GM12878 (cell line): ENCODE data around the gene GRM7. TPM values are rescaled to one million over a fixed set of nuclear protein-coding genes. Genes with fewer than 3 reads are reported as not detected.

Source experiments
- ATAC-seq: fragments of 200-7000 bp; cut with Tn5 transposase; 3 replicates; pipeline ENCODE4 v1.9.1; 2020; ENCODE audit warnings: mild to moderate bottlenecking, moderate library complexity
- BruUV-seq: library from RNA; stranded (reverse); fragments of 400-500 nt; replicated peaks from 2 replicates; lab custom pipeline; 2021; lab: Mats Ljungman, UMichigan
- CTCF ChIA-PET: fragments of 300-600 bp; sonication (Branson Sonifier 250); formaldehyde crosslinking; extraction: SDS; loops from one replicate; lab custom pipeline; 2021; ENCODE audit warnings: inconsistent platforms; lab: Yijun Ruan, JAX
- POLR2A ChIA-PET: fragments of 350-600 bp; formaldehyde crosslinking; extraction: SDS; loops from one replicate; lab custom pipeline; 2021; ENCODE audit warnings: inconsistent platforms; lab: Charles Lee
- RAD21 ChIA-PET: fragments of 300-600 bp; sonication (Branson Sonifier 250); formaldehyde crosslinking; loops from one replicate; lab custom pipeline; 2023; ENCODE audit warnings: antibody characterized with exemption; ENCODE audit not compliant: unreplicated experiment; lab: Charles Lee
- SMC1A ChIA-PET: fragments of 300-600 bp; sonication (Branson Sonifier 250); formaldehyde crosslinking; loops from one replicate; lab custom pipeline; 2023; ENCODE audit not compliant: unreplicated experiment, uncharacterized antibody; lab: Charles Lee
- DNase-seq: peaks from one replicate; pipeline ENCODE4 v3.0.0-alpha.2; 2011; ENCODE audit warnings: low read depth, low spot score
- FAIRE-seq: peaks from 3 replicates; lab custom pipeline; 2011; peaks lifted over from hg19 to GRCh38; lab: Jason Lieb, UNC
- H2AFZ ChIP-seq: 2 replicates; pipeline ENCODE4 v1.6.0; 2011; ENCODE audit warnings: low read depth, low read length, control low read depth; ENCODE audit not compliant: control insufficient read depth
- H3K27ac ChIP-seq: 2 replicates; pipeline ENCODE4 v1.5.1; 2011; ENCODE audit warnings: control low read depth; ENCODE audit not compliant: control insufficient read depth, insufficient read depth
- H3K27me3 ChIP-seq, 2 experiments: replicated peaks in 1 of 2; 2 replicates each; pipeline versions ENCODE4 v1.6.0 to v1.6.1; 2011; ENCODE audit warnings: low read length in 1 of 2; ENCODE audit not compliant: control insufficient read depth in 2 of 2, insufficient read depth in 2 of 2
- H3K36me3 ChIP-seq, 2 experiments: 2 replicates each; pipeline ENCODE4 v1.5.1; 2011; ENCODE audit warnings: low read length in 1 of 2; ENCODE audit not compliant: control insufficient read depth in 2 of 2, insufficient read depth in 2 of 2
- H3K4me1 ChIP-seq: 2 replicates; pipeline ENCODE4 v1.6.1; 2011; ENCODE audit warnings: mild to moderate bottlenecking, low read length, moderate library complexity, mixed read lengths; ENCODE audit not compliant: control insufficient read depth, insufficient read depth
- H3K4me2 ChIP-seq: 2 replicates; pipeline ENCODE4 v1.6.0; 2011; ENCODE audit warnings: control low read depth; ENCODE audit not compliant: control insufficient read depth, insufficient read depth
- H3K4me3 ChIP-seq: fragments of 200-600 bp; sonication (generic); 2 replicates; pipeline ENCODE4 v1.5.1; 2016
- H3K79me2 ChIP-seq: 2 replicates; pipeline ENCODE4 v1.6.0; 2011; ENCODE audit warnings: low read length; ENCODE audit not compliant: control insufficient read depth, insufficient read depth
- H3K9ac ChIP-seq: 2 replicates; pipeline ENCODE4 v1.8.0; 2011; ENCODE audit warnings: low read length, control low read depth, mixed read lengths; ENCODE audit not compliant: control insufficient read depth, insufficient read depth
- H3K9me3 ChIP-seq: replicated peaks from 3 replicates; pipeline ENCODE4 v1.5.1; 2011; ENCODE audit warnings: mild to moderate bottlenecking, low read length; ENCODE audit not compliant: control insufficient read depth, insufficient read depth
- H4K20me1 ChIP-seq: 2 replicates; pipeline ENCODE4 v1.6.0; 2011; ENCODE audit not compliant: control insufficient read depth, insufficient read depth
- BRCA1 ChIP-seq: IDR thresholded peaks from 2 replicates; pipeline ENCODE4 v1.6.1; 2011; ENCODE audit warnings: low read depth, low read length, improper control_type of control experiment
- CTCF ChIP-seq, 3 experiments: IDR thresholded peaks in 2 of 3; conservative IDR thresholded peaks in 1 of 3; 2 replicates each; pipeline ENCODE4 v1.5.1; 2011; ENCODE audit warnings: low read depth in 3 of 3, low read length in 3 of 3, mild to moderate bottlenecking in 3 of 3, control low read depth in 2 of 3, moderate library complexity in 2 of 3, inconsistent platforms in 1 of 3, mixed read lengths in 1 of 3; ENCODE audit not compliant: control insufficient read depth in 2 of 3, insufficient read depth in 1 of 3; ENCODE audit errors: extremely low read depth in 1 of 3
- DPF2 ChIP-seq: fragments of 450-650 bp; IDR thresholded peaks from 2 replicates; pipeline ENCODE4 v1.6.1; 2017; ENCODE audit warnings: mild to moderate bottlenecking
- KDM1A ChIP-seq: fragments of 200-600 bp; sonication (generic); IDR thresholded peaks from 2 replicates; pipeline ENCODE4 v1.6.1; 2016; ENCODE audit warnings: borderline replicate concordance
- MEF2A ChIP-seq: IDR thresholded peaks from 2 replicates; pipeline ENCODE4 v1.6.1; 2011; ENCODE audit warnings: low read depth, mild to moderate bottlenecking, low read length, moderate library complexity; ENCODE audit not compliant: insufficient read depth
- PAX5 ChIP-seq: IDR thresholded peaks from 2 replicates; pipeline ENCODE4 v1.6.1; 2011; ENCODE audit warnings: low read depth, low read length, borderline replicate concordance
- POLR2A ChIP-seq: IDR thresholded peaks from 2 replicates; pipeline ENCODE4 v1.6.1; 2011; ENCODE audit warnings: low read depth, mild to moderate bottlenecking, low read length
- RAD21 ChIP-seq: IDR thresholded peaks from 2 replicates; pipeline ENCODE4 v1.6.1; 2011; ENCODE audit warnings: mild to moderate bottlenecking, low read depth, low read length, moderate library complexity; ENCODE audit not compliant: insufficient read depth
- RB1 ChIP-seq: fragments of 450-650 bp; formaldehyde crosslinking; IDR thresholded peaks from 2 replicates; pipeline ENCODE4 v1.6.1; 2017; ENCODE audit warnings: mild to moderate bottlenecking, borderline replicate concordance
- RBBP5 ChIP-seq: fragments of 200-600 bp; sonication (generic); conservative IDR thresholded peaks from 2 replicates; pipeline ENCODE4 v1.6.1; 2016
- RFX5 ChIP-seq: IDR thresholded peaks from 2 replicates; pipeline ENCODE4 v1.6.1; 2011; ENCODE audit warnings: low read depth, low read length, improper control_type of control experiment
- SIN3A ChIP-seq: IDR thresholded peaks from 2 replicates; pipeline ENCODE4 v1.6.1; 2012; ENCODE audit warnings: low read depth, low read length, improper control_type of control experiment
- STAT3 ChIP-seq: IDR thresholded peaks from 2 replicates; pipeline ENCODE4 v1.6.1; 2011; ENCODE audit warnings: low read depth, low read length, improper control_type of control experiment
- WRNIP1 ChIP-seq: IDR thresholded peaks from 2 replicates; pipeline ENCODE4 v1.6.1; 2011; ENCODE audit warnings: low read depth, low read length, improper control_type of control experiment, borderline replicate concordance
- ZNF274 ChIP-seq: IDR thresholded peaks from one replicate; pipeline ENCODE4 v1.8.0; 2011; ENCODE audit not compliant: insufficient read length, insufficient read depth
- in situ Hi-C: fragments of 300-500 bp; cut with MboI; formaldehyde crosslinking; loops from 9 replicates; pipeline ENCODE4 v1.14.3; 2018; ENCODE audit warnings: mixed read lengths
- intact Hi-C: fragments of 100-400 bp; cut with micrococcal nuclease; formaldehyde crosslinking; loops from one replicate; pipeline ENCODE4 v1.14.2; 2022; ENCODE audit not compliant: unreplicated experiment
- polyA plus RNA-seq, 11 experiments: library from polyadenylated mRNA; depleted of rRNA in 4 of 11; unstranded in 6 of 11; stranded (reverse) in 5 of 11; fragments of >200 nt; fragmentation: Nextera tagmentation in 4 of 11; fragmentation: Illumina TruSeq in 1 of 11; extraction: Ambion mirVana in 4 of 11; extraction: Trizol in 1 of 11; gene quantifications; 1 replicate in 1 of 11; 2 replicates in 10 of 11; pipeline versions ENCODE4 v1.2.1 to v1.2.3, GENCODE V29; 2011 to 2016; ENCODE audit warnings: inconsistent platforms in 2 of 11, missing spikeins in 2 of 11, low read depth in 1 of 11
- total RNA-seq, 4 experiments: library from RNA; depleted of rRNA in 3 of 4; stranded (reverse); fragments of >200 nt in 3 of 4; fragmentation: Illumina TruSeq in 1 of 4; extraction: Trizol in 1 of 4; gene quantifications; 2 replicates each; pipeline versions ENCODE4 v1.2.1 to v1.2.3, GENCODE V29; 2013 to 2021
- TF ChIP-seq, protein P1 (sequence below): IDR thresholded peaks from 2 replicates; pipeline ENCODE4 v1.6.1; 2011; ENCODE audit warnings: mild to moderate bottlenecking, low read depth, low read length, moderate library complexity; ENCODE audit not compliant: insufficient replicate concordance

GRM7 gene
- total and polyA plus RNA-seq, 10 of the 15 experiments (the other 5 are each of a cell fraction or from before 2014, with no cell fraction given): not detected

GRCh38 chr3:7640787-7641186, 779.9 kb downstream of the GRM7 start:
- FAIRE-seq: no peak
- Histone ChIP-seq H3K36me3 (no peaks in the 10 kb centered on the region), H3K9me3 (no peaks in the 10 kb centered on the region), H3K9ac (no peak overlapping the region), H3K27me3 (no peaks in the 10 kb centered on the region), H3K79me2 (no peaks in the 10 kb centered on the region), H3K4me3 (no peak overlapping the region), H4K20me1 (no peaks in the 10 kb centered on the region), H3K4me1 (no peaks in the 10 kb centered on the region), H3K27ac (no peak overlapping the region), H3K4me2 (no peak overlapping the region), H2AFZ (no peak overlapping the region)
- ChIA-PET POLR2A (no interaction called here), SMC1A (no interaction called here), CTCF (interaction anchor here (1.0 kb wide), 1 partner anchor 11 kb away, joined by 3 read pairs; no protein-coding TSS in a partner anchor), RAD21 (no interaction called here)
- in situ Hi-C loops: no loop called here
- intact Hi-C loops: no loop called here
- TF ChIP-seq, protein P1, sequence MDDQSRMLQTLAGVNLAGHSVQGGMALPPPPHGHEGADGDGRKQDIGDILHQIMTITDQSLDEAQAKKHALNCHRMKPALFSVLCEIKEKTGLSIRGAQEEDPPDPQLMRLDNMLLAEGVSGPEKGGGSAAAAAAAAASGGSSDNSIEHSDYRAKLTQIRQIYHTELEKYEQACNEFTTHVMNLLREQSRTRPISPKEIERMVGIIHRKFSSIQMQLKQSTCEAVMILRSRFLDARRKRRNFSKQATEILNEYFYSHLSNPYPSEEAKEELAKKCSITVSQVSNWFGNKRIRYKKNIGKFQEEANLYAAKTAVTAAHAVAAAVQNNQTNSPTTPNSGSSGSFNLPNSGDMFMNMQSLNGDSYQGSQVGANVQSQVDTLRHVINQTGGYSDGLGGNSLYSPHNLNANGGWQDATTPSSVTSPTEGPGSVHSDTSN: no peak
- TF ChIP-seq RAD21 (no peak), SIN3A (no peak), CTCF (IDR thresholded peaks at IDR 0.05 in 2 of 3, conservative IDR thresholded peaks at IDR 0.05 in 1 of 3; ENCODE audit: control insufficient read depth in 2 of 3, extremely low read depth in 1 of 3, insufficient read depth in 1 of 3, low read depth in 3 of 3, low read length in 3 of 3) (no peak), RBBP5 (no peak), KDM1A (no peak), DPF2 (no peak), STAT3 (no peak), RFX5 (no peak), PAX5 (no peak), ZNF274 (no peak), RB1 (no peak), BRCA1 (no peak), POLR2A (no peak), WRNIP1 (no peak), MEF2A (no peak)
- no TSS peak for BruUV-seq
- no peak for DNase-seq
- ATAC-seq: no peak; the same call in 2 of the 3 replicates
